Activated CD8-positive, alpha-beta memory T cell treated with anti-CD3 and anti-CD28 coated beads, Interleukin-2, amount 50 U/mL, for 24 hours (primary cell): ENCODE measurements around the gene PRSS35.
"Not testable (repeated sequence)": the region's sequence is repeated elsewhere in the genome, so short reads cannot be mapped to it uniquely, and the experiment has no call there.

ENCODE experiments used
- DNase-seq: peaks from one replicate; pipeline ENCODE4 v3.0.0-alpha.2; 2020; ENCODE audit errors: extremely low read depth

PRSS35 gene, protein sequence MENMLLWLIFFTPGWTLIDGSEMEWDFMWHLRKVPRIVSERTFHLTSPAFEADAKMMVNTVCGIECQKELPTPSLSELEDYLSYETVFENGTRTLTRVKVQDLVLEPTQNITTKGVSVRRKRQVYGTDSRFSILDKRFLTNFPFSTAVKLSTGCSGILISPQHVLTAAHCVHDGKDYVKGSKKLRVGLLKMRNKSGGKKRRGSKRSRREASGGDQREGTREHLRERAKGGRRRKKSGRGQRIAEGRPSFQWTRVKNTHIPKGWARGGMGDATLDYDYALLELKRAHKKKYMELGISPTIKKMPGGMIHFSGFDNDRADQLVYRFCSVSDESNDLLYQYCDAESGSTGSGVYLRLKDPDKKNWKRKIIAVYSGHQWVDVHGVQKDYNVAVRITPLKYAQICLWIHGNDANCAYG

GRCh38 chr6:83511901-83512681 is at the start of gene PRSS35:
TSS of gene PRSS35 (plus strand) at chr6:83512534. CDS start at chr6:83523442, 10,908 bp downstream.
- no peak for DNase-seq

GRCh38 chr6:83463886-83464285 is 48.4 kb upstream of the PRSS35 start:
- DNase-seq = no peak

GRCh38 chr6:83464381-83465140 is 47.8 kb upstream of the PRSS35 start:
- DNase-seq = no peak

GRCh38 chr6:83466328-83466727 is 46.0 kb upstream of the PRSS35 start:
- DNase-seq = no peak

DNA sequence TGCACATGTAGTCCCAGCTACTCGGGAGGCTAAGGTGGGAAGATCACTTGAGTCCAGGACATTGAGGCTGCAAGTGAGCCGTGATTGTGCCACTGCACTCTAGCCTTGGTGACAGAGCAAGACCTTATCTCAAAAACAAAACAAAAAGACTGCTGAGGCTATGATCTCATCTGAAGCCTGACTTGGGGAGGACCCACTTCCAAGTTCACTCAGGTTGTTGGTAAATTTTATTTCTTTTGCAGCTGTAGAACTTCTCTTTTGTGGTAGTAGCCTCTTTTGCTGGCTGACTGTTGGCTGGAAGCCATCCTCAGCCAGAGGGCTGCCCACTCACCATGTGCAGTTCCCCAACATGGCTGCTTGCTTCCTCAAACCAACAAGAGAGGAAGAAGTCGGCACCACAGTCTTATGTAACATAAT is 44.7 kb upstream of the PRSS35 start:
- no peak for DNase-seq

DNA sequence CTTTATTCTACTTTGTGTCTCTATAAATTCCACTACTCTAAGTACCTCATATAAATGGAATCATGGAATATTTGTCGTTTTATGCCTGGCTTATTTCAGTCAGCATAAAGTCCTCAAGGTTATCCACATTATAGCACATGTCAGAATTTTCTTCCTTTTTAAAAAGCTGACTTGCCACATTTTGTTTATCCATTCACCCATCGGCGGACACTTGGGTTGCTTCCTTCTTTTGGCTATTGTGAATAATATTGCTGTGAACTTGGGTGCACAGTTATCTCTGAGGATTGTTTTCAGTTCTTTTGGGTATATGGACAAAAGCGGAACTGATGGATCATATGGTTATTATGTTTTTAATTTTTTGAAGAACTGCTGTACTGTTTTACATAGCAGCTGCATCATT is 42.3 kb upstream of the PRSS35 start:
- DNase-seq = no peak

DNA sequence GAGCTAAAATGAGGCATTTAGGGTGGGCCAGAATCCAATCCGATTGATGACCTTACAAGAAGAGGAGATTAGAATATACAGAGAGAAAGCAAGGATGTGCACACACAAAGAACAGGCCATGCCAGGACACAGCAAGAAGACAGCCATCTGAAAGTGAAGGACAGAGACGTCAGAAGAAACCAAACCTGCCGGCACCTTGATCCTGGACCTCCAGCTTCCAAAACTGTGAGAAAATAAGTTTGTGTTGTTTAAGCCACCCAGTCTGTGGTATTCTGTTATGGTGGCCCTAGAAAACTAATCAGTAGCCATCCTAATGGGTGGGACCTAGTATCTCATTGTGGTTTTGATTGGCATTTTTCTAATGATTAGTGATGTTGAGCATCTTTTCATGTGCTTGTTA is 41.7 kb upstream of the PRSS35 start:
- no peak for DNase-seq

DNA sequence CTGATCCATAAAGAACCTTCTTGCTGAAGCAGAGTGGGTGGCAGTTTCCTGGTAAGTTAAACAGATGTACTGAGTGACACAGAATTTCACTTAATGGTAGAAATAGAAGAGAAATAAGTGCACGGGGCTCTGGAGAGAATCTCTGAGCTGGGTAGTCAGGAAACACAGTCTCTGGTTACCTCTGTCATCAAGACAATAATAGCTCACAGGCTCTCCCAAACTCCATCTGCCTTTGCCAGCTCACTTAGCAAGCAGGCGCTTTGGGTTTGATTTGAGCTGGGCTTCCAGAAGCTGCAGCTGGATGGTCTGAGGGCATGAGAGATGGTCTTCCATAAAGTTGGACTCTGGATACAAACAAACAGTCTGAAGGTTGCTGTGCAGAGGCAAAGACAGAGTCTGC is 39.6 kb upstream of the PRSS35 start:
- no peak for DNase-seq

DNA sequence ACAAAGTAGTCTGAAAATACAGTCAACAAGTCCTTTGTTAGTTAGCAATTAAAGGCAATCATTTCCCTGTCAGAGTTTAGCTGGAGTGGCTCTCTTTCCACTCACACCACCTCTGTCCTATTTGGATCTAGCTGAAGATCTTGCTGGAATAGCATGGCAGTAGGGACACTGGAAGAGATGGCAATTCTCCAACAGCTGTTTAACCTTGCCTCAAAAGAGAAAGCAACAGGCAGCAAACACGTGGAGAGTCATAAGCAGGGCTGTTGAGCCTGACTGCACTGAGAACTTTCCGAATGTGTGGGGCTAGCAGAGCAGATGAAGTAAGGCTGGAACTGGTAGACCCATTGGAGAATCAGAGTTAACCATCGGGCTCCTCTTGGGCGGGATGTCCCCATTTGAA is 38.0 kb upstream of the PRSS35 start:
- DNase-seq = no peak

GRCh38 chr6:83476971-83477370 is 35.4 kb upstream of the PRSS35 start:
- no peak for DNase-seq

GRCh38 chr6:83479389-83479788 is 32.9 kb upstream of the PRSS35 start:
- no peak for DNase-seq

- no peak for DNase-seq
Observed at GRCh38 chr6:83480470-83480869, 31.9 kb upstream of the PRSS35 start.

DNA sequence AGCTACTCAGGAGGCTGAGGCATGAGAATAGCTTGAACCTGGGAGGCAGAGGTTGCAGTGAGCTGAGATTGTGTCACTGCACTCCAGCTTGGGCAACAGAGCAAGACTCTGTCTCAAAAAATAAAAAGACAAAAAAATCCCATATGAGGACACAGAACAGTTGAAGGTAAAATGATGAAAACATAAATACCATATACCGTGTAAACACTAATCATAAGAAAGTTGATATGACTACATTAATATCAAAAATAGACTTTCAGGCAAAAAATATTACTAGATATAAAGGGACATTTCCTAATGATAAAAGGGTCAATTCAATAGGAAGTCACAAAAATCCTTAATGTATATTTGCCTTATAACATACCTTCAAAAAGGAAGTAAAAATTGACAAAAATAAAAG is 30.4 kb upstream of the PRSS35 start:
- DNase-seq = not testable (repeated sequence)

DNA sequence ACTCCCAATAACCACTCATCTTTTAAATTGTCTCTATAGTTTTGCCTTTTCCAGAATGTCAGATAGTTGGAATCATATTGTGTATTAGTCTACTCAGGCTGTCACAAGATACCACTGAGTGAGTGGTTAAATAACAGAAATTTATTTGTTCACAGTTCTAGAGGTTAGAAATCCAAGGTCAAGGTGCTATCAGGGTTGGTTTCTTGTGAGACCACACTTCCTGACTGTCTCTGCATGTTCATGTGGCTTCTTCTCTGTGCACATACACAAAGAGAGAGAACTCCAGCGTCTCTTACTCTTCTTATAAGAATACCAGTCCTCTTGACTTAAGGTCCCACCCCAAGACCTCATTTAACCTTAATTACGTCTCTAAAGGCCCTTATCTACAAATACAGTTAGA is 23.9 kb upstream of the PRSS35 start:
- no peak for DNase-seq

GRCh38 chr6:83488861-83489260 is 23.5 kb upstream of the PRSS35 start:
- no peak for DNase-seq

DNA sequence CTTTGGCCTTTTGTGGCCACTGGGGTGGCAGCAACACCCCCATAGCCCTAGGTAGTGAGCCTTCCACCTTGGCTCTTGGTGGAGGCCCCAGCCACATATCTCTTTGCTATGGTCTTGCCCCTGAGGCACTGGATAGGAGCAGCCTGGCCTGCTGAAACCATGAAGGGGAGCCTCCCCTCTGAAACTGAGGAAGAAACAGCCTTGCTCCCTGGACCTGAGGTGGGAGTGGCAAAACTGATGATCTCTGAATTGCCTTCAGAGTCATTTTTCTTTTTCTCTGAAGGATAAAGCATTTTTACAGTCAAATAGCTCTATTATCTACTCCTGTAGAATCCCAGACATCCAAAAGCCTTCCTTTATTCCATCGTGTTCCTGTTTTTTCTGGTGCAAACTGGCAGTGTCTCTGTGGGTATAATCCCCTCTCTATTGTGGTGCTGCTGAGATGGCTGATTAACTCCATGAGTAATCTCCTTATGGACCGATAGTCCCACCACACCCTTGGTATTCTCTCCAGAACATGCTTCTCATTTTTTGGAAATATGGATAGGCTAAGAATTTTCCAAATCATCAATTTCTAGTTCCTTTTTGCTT is 22.0 kb upstream of the PRSS35 start:
- no peak for DNase-seq

DNA sequence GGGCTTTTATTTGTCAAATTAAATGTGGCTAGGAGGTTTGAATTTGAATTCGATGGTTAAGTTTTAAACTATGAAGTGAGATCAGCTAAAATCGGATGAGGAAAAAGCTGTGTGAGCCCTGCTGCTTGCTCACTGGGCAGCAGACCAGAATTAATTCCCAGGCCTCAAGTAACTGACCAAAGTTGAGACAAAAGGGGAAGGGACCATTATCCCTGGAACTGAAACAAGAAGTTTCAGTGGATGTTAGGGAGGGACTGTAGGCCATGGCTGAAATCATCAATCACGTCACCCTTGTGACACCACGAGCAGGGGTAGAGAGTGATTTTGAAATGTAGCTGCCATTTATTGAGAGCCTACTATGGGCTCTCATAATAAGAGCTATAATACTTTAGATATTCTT is 7.0 kb upstream of the PRSS35 start:
- no peak for DNase-seq

- DNase-seq = no peak
Observed at GRCh38 chr6:83509441-83509840, 2.9 kb upstream of the PRSS35 start.

- DNase-seq = no peak
Observed at GRCh38 chr6:83510791-83511190, 1.5 kb upstream of the PRSS35 start.

GRCh38 chr6:83511266-83511665 is 1.1 kb upstream of the PRSS35 start:
- DNase-seq = no peak

DNA sequence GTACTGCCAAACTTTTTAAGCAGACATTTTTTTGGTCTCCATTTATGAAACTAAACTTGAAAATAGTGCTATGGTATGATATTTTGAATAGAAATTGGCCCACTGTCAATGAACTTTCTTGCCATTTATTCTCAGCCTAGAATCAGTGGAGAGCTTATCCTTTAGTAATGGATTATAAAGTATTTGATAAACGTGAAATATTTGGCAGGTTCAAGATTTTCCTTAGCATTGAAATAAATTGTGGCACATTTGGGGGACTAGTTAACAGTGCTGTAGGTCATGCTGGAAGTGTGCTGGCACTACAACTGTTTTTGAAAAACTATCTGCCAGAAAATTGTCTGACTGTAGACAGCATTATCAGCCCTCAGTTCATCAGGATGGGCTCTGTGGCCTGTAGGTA is 2.1 kb downstream of the PRSS35 start:
- no peak for DNase-seq

DNA sequence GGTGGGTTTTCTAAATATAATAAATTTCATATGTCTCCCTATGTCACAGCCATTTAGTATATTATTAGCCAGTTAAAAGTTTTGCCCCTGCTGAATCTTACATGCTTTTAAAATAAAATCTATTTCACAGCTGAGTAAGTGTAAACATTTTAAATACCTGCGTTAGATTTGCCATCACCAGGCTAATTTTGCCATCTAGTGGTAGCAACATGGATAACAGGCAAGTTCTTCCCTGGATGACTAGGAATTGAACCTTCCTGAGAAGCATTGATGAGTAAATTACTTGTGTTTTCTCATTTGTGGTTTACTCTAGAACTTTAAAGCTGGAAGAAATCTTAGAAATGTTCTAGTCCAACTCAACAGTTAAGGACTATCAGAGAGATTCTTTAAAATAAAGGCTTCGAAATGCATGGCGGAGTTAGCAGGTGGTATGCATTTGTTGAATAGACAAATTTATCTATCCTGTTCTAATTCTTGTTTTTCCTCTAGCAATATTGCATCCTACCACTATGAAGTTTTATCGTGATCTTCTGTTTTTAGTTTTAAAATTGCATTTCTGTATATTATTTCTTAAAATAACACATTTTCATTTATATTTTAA is 2.6 kb downstream of the PRSS35 start:
- no peak for DNase-seq
